ENCODE results near the gene UNC79.

- no peak for TF ChIP-seq CTCF (conservative IDR thresholded peaks at IDR 0.05)
- TF ChIP-seq EZH2 (IDR thresholded peaks at IDR 0.05; ENCODE audit: low read depth): no peak
These were observed 289.5 kb downstream of the UNC79 start for GRCh38 chr14:93720076-93720815.

Measured in PC-9 (cell line).